Sciatic nerve (tissue), 2 donors: ENCODE data around the gene OR10H4. TPM values are rescaled to one million over a fixed set of nuclear protein-coding genes. Genes with fewer than 3 reads are reported as not detected.
"Not testable (repeated sequence)": the region's sequence is repeated elsewhere in the genome, so short reads cannot be mapped to it uniquely, and the experiment has no call there.

Experiments
- ATAC-seq: fragments of 200-7000 bp; cut with Tn5 transposase; one replicate; pipeline ENCODE4 v1.9.1; 2020; ENCODE audit warnings: mild to moderate bottlenecking, moderate library complexity
- DNase-seq: peaks from one replicate; pipeline ENCODE4 v3.0.0-alpha.2; 2020; ENCODE audit warnings: low spot score
- intact Hi-C: fragments of 100-400 bp; cut with DNase I; formaldehyde crosslinking; loops from one replicate; pipeline ENCODE4 v1.14.2; 2022
- total RNA-seq: library from RNA; stranded (reverse); fragmentation: NEBNext Ultra II Directional; extraction: Animal tissue kit (Norgen Biotek cat#: 25700); gene quantifications from one replicate; pipeline ENCODE4 v1.2.1, GENCODE V29; 2021
- donor health status: DM: no; HTN: no; CAD: no.
- donor health status: DM: no; HTN: no; CAD: no.

The OR10H4 gene
- total RNA-seq: not detected

DNA sequence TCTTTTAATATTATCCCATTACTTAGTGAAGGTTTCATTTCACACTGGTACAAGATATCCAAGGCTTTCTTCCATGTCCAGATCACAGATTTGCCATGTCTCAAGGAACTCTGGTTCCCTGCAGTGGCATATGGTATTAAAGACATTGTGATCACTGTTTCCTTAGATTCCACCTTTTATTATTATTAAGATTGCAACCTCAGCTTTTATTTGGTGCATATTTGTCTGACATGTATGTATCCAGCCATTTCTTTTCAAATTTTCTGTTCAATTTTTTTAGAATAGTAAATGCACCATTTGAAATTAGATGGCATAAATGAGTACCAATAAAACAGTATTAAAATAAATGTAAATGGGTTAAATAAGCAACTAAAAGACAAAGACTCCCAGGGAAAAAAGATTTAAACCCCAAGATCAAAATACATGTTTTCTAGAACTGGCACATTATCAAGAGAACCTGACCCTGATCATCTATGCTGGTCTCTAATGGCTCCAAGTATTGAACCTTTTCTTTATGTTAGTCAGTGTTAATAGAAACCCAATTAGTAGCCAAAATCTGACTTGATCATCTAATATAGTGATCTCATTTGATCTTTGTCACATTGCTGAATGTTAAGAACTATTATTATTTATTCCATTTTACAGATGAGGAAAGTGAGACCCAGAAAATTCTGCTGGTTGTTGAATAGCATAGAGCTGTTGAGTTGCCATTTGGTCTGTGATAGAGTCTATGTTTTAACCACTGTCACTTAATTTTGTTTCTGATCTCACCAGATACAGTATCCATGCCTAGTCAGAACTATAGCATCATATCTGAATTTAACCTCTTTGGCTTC is at the start of gene OR10H4:
TSS of gene OR10H4 (plus strand) at position 786 of the 836 bp plus-strand sequence. CDS start at position 786, 0 bp downstream.
- ATAC-seq (no peak), DNase-seq (no peak)
- intact Hi-C loops: no loop called here

GRCh38 chr19:15899561-15899960 is 49.2 kb upstream of the OR10H4 start:
- DNase-seq, ATAC-seq, intact Hi-C loops: not testable (repeated sequence)

DNA sequence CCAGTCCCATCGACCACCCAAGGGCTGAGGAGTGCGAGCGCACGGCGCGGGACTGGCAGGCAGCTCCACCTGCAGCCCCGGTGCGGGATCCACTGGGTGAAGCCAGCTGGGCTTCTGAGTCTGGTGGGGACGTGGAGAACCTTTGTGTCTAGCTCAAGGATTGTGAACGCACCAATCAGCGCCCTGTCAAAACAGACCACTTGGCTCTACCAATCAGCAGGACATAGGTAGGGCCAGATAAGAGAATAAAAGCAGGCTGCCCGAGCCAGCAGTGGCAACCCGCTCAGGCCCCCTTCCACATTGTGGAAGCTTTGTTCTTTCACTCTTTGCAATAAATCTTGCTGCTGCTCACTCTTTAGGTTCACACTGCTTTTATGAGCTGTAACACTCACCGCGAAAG is 48.8 kb upstream of the OR10H4 start:
- intact Hi-C loops, ATAC-seq, DNase-seq: not testable (repeated sequence)

- no peak for ATAC-seq
- DNase-seq: no peak
- intact Hi-C loops: no loop called here
Observed at GRCh38 chr19:15900504-15900903, 48.3 kb upstream of the OR10H4 start.

- ATAC-seq (no peak), DNase-seq (no peak)
- intact Hi-C loops: no loop called here
Observed at GRCh38 chr19:15902254-15902653, 46.6 kb upstream of the OR10H4 start.

DNA sequence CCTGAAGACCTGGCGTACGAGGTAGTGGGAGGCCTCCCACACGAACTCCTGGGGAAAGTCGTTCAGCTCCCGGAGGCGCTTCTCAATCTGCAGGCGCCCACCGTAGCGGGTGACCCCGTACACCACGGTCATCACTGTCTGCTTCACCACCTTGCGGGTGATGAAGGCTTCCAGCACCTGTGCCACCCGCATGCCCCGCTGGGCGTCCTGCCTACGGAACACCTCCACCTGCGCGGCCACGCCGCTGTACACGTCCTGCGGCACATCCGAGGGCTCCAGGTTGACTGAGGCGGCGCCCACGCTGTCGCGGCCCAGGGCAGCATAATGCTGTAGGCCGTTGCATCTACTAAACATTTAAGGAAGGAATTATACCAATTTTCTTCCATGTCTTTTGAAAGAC is 45.9 kb upstream of the OR10H4 start:
- ATAC-seq, intact Hi-C loops, DNase-seq: not testable (repeated sequence)

DNA sequence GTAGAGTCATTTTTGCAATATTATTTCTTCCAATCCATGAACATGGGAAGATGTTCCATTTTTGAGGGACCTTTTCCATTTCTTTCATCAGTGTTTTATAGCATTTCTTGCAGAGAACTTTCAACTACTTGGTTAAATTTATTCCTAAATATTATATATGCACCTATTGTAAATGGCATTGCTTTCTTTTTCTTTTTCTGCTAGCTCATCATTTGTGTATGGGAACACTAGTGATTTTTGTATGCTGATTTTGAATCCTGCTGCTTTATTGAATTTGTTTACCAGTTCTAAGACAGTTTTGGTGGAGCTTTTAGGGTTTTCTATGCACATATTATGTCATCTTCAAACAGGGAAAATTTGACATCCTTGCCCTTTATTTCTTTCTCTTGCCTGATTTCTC is 43.8 kb upstream of the OR10H4 start:
- DNase-seq: no peak
- ATAC-seq: no peak
- intact Hi-C loops: no loop called here

DNA sequence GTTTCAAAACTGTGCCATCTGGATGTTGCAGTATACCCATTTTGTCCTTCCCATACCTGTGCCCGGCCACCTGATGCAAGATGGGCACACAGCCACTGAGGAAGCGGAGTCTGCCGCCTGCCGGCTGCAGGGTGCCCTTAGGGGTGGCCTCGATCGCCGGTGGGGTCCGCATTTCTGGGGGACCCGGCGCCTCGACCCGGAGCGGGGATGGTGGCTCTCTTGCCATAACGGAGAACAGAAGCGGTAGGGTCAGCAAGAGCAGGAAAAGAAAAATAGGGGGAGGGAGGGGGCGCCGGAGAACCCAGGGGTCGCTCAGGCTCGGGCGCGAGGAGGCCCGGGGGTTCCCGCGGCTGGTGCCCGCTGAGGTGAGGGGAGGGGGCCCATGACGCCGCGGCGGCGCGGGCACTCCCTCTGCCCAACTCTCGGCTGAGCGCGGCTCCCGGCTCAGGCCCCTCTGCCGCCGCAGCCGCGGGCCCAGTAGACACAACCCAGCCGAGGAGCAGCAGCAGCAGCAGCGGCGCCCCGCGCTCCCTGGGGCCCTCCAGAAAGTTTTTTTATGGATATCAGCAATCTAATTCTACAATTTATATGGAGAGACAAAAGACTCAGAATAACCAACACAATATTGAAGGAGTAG is 37.1 kb upstream of the OR10H4 start:
- DNase-seq: no peak
- ATAC-seq: no peak
- intact Hi-C loops: no loop called here

- intact Hi-C loops: no loop called here
- DNase-seq (no peak), ATAC-seq (no peak)
Observed at GRCh38 chr19:15913384-15913783, 35.4 kb upstream of the OR10H4 start.

DNA sequence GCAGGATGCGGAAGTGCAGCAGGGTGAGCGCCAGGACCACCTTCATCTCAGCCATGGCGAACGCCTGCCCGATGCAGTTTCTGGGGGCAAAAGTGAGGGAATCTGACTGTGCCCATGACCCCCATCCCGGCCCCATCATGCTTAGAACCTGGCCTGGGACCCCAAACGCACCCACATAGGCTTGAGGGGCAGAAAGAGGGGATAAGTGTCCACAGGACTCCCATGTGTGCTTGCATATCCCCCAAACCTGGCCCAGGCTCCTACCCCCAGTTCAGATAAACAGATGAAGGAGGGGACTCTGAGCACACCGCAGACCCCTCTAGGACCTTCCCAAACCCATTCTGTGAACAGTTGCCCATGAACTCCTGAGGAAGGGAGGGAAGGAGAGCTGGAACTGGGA is 35.0 kb upstream of the OR10H4 start:
- DNase-seq: no peak
- ATAC-seq: no peak
- intact Hi-C loops: no loop called here

DNA sequence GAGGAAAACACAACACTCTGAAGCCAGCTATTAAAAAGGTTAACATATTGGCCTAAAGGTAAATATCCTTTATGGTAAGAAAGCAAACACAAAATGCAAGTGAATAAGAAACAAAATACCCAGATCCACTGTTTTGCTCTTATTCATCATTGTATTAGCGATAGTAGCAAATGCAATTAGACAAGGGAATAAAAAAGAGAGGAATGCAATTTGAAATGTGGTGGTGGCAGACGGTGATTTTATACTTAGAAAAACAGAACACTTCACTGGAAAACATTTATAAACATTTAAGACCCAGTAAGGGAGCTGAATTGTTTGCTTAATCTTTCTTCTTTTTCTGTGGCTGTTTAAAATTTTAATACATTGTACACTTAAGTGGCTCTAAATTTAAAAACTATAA is 33.7 kb upstream of the OR10H4 start:
- intact Hi-C loops: no loop called here
- ATAC-seq (no peak), DNase-seq (no peak)

GRCh38 chr19:15919243-15919642 is 29.6 kb upstream of the OR10H4 start:
- intact Hi-C loops: no loop called here
- ATAC-seq (no peak), DNase-seq (no peak)

DNA sequence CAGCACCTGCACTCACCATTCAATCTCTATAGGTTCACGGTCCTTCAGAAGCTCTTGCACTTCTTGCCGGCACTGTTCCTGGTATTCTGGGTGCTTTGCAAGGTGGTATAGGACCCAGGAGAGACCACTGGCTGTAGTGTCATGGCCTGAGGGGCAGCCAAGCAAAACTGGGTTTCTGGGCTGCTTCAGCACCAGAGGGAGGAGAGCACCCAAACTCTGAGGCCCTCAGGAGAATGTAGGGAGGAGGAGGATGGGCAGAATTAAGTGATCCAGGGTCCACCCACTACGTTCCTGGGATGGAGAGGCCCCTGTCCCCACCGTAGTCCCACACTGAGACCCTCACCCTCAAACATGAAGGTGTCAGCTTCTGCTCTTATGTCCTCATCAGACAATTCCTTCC is 26.8 kb upstream of the OR10H4 start:
- ATAC-seq (no peak), DNase-seq (no peak)
- intact Hi-C loops: no loop called here

DNA sequence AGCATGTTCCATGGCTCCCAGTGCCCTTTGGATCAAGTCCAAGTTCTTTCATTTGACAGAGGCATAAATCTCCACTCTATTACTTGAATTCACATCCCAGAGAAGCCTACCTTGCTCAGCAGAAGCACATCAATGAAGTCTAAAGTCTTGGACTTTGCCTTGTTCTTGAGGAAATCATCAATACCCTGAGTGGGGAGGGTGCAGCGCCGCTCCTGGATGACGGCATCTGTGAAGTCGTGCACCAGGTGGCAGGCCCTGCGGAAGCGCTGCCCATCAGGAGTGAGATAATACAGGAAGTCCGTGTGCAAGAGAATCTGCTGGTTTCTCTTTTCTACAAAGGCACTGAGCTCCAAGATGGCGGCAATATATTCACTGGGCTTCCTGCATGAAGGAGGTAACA is 25.1 kb upstream of the OR10H4 start:
- DNase-seq (no peak), ATAC-seq (no peak)
- intact Hi-C loops: no loop called here

- no peak for DNase-seq
- intact Hi-C loops: no loop called here
- no peak for ATAC-seq
Observed at GRCh38 chr19:15926484-15926883, 22.3 kb upstream of the OR10H4 start.

DNA sequence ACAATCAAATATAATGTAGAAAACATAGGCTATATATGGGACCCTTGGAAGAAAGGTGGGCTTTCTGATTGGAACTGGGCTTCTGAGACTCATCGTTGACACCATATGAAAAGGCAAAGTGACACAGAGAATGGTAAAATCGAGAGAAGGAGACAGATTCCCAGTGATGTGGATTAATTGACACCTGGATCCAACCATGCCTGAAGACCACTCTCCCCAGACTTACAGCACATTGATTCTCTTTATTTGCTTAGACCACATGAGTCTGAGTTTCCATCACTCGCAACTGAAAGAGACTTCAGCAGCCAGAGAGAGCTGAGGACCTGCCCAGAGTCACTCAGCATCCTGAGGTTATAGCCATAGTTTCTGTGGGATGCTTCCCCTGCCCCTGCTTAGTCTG is 20.5 kb upstream of the OR10H4 start:
- intact Hi-C loops: no loop called here
- DNase-seq: no peak
- no peak for ATAC-seq

- ATAC-seq, intact Hi-C loops, DNase-seq: not testable (repeated sequence)
Observed at GRCh38 chr19:15933761-15934331, 15.0 kb upstream of the OR10H4 start.

DNA sequence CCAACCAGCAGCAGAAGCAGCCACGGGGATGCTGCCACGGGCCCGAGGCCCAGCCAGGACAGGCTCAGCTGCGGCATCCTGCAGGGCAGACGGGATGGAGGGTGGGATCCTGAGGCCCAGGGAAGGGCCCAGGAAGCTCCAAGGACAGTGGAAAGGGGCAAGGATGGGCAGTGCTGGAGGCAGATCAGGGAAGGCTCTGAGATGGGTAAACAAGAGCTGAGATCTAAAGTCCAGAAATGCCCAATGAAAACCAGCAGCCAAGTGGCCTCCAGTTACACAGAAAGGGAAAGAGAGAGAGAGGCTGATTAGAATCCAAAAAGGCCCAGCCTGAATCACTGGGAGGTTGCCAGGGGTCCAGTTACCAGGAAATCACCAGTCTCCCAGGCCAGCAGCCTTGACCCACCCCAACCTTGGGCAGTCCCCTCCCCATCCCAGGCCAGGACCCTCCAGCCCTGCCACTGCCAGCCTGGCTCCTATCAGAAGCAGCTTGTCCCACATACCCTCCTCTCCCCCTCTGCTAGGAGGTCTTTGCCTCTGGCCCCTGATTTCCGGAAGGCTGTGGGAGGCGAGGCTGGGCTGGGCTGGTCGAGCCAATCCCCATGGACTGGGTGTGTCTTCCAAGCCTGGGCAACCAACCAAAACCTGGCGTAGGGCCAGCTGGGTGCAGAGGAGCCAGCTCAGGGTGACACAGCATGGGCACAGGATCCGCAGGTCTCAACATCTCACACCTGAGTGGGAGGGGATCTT is 14.3 kb upstream of the OR10H4 start, which contains the start of gene CYP4F11:
TSS of gene CYP4F11 (minus strand) at position 198 of the 747 bp plus-strand sequence. CDS start at position 77, 121 bp downstream.
- DNase-seq (peak; percentile 80), ATAC-seq (peak; percentile 38)
- intact Hi-C loops: no loop called here

DNA sequence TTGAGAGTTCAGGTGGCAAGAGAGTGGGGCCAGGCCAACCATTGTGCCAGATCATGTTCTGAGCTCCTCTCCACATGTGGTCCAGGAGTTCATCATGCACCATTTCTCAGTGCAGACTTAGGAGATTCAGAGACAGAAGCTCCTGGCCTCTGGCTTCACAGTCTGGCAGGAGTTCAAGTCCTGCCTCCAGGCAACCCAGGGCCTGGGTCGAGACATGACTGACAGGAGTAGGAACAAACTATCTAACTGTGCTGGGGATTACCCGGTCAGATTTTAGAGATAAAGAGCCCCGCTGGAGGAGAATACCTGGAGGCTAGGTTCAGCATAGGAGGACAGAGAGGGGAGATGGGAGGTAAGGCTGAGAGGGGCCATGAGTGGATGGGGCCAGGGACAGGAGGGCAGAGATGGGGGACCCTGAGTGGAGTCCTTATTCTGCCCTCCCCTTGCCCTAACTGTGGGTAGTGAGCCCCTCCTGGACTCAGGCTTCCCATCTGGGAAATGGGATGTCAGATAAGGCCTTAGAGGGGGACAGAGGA is 13.6 kb upstream of the OR10H4 start:
- no peak for DNase-seq
- intact Hi-C loops: no loop called here
- ATAC-seq: no peak
